HEK293 (cell line): Measurements from ENCODE around the gene SP5.

Source experiments
- CTCF ChIA-PET: fragments of 350-600 bp; formaldehyde crosslinking; extraction: SDS; loops from one replicate; lab custom pipeline; 2021; ENCODE audit warnings: antibody characterized with exemption; lab: Yijun Ruan, JAX
- POLR2A ChIA-PET: fragments of 300-600 bp; formaldehyde crosslinking; extraction: SDS; loops from one replicate; lab custom pipeline; 2020; ENCODE audit warnings: antibody characterized with exemption, inconsistent platforms; lab: Yijun Ruan, JAX
- H3K27ac ChIP-seq: fragments of 200-500 bp; sonication (Bioruptor generic); 2 replicates; pipeline ENCODE4 v1.5.1; 2014; ENCODE audit warnings: low read depth, low read length, control low read depth, inconsistent platforms; ENCODE audit errors: extremely low read depth
- H3K36me3 ChIP-seq, 2 experiments: fragments of 200-500 bp in 1 of 2; sonication (Bioruptor generic) in 1 of 2; 1 replicate in 1 of 2; 2 replicates in 1 of 2; pipeline ENCODE4 v1.5.1; 2014 to 2017; ENCODE audit warnings: inconsistent platforms in 2 of 2, low read length in 2 of 2; ENCODE audit not compliant: control insufficient read depth in 2 of 2, insufficient read depth in 1 of 2
- H3K4me1 ChIP-seq: fragments of 200-500 bp; sonication (Bioruptor generic); 2 replicates; pipeline ENCODE4 v1.5.1; 2014; ENCODE audit warnings: mild to moderate bottlenecking, low read length, inconsistent platforms; ENCODE audit not compliant: control insufficient read depth, insufficient read depth
- H3K4me3 ChIP-seq: 2 replicates; pipeline ENCODE4 v1.5.1; 2011; ENCODE audit warnings: low read depth, mild to moderate bottlenecking, control low read depth, low read length, moderate library complexity
- H3K9me3 ChIP-seq: fragments of 200-500 bp; sonication (Bioruptor generic); 2 replicates; pipeline ENCODE4 v1.5.1; 2014; ENCODE audit warnings: low read depth, low read length, inconsistent platforms; ENCODE audit not compliant: control insufficient read depth, insufficient read depth
- MZF1 ChIP-seq: fragments of 450-650 bp; formaldehyde crosslinking; IDR thresholded peaks from 2 replicates; pipeline ENCODE4 v1.5.1; 2017; ENCODE audit warnings: missing biosample characterization, missing genetic modification characterization, borderline replicate concordance
- SETDB1 ChIP-seq: IDR thresholded peaks from one replicate; pipeline ENCODE4 v1.6.1; 2017; ENCODE audit warnings: mild to moderate bottlenecking, low read length, moderate library complexity, mixed read lengths; ENCODE audit not compliant: insufficient read length
- ZNF155 ChIP-seq: fragments of 450-650 bp; formaldehyde crosslinking; IDR thresholded peaks from 2 replicates; pipeline ENCODE4 v1.5.1; 2016; ENCODE audit warnings: missing biosample characterization, missing genetic modification characterization
- ZNF214 ChIP-seq: fragments of 450-650 bp; formaldehyde crosslinking; IDR thresholded peaks from 2 replicates; pipeline ENCODE4 v1.5.1; 2017; ENCODE audit warnings: missing biosample characterization, mild to moderate bottlenecking, missing genetic modification characterization, borderline replicate concordance
- ZNF335 ChIP-seq: fragments of 450-650 bp; formaldehyde crosslinking; conservative IDR thresholded peaks from 2 replicates; pipeline ENCODE4 v1.5.1; 2016; ENCODE audit warnings: missing biosample characterization, missing genetic modification characterization
- ZNF404 ChIP-seq: fragments of 450-650 bp; formaldehyde crosslinking; IDR thresholded peaks from 2 replicates; pipeline ENCODE4 v1.5.1; 2017; ENCODE audit warnings: missing biosample characterization, missing genetic modification characterization
- ZNF473 ChIP-seq: fragments of 450-650 bp; formaldehyde crosslinking; IDR thresholded peaks from 2 replicates; pipeline ENCODE4 v1.5.1; 2017; ENCODE audit warnings: missing biosample characterization, missing genetic modification characterization
- ZNF548 ChIP-seq: fragments of 450-650 bp; formaldehyde crosslinking; IDR thresholded peaks from 2 replicates; pipeline ENCODE4 v1.5.1; 2016; ENCODE audit warnings: missing biosample characterization, missing genetic modification characterization
- ZNF621 ChIP-seq: fragments of 450-650 bp; formaldehyde crosslinking; IDR thresholded peaks from 2 replicates; pipeline ENCODE4 v1.5.1; 2017; ENCODE audit warnings: missing biosample characterization, missing genetic modification characterization
- ZNF658 ChIP-seq: fragments of 450-650 bp; formaldehyde crosslinking; IDR thresholded peaks from 2 replicates; pipeline ENCODE4; 2016; ENCODE audit warnings: missing biosample characterization, missing genetic modification characterization
- ZNF776 ChIP-seq: fragments of 450-650 bp; formaldehyde crosslinking; IDR thresholded peaks from 2 replicates; pipeline ENCODE4 v1.5.0; 2017; ENCODE audit warnings: missing biosample characterization, missing genetic modification characterization, borderline replicate concordance
- ZNF777 ChIP-seq: fragments of 450-650 bp; formaldehyde crosslinking; IDR thresholded peaks from 2 replicates; pipeline ENCODE4 v1.5.1; 2017; ENCODE audit warnings: missing biosample characterization, missing genetic modification characterization, borderline replicate concordance
- ZNF791 ChIP-seq: fragments of 450-650 bp; formaldehyde crosslinking; IDR thresholded peaks from 2 replicates; pipeline ENCODE4 v1.5.1; 2016; ENCODE audit warnings: missing biosample characterization, missing genetic modification characterization
- TF ChIP-seq, protein P1 (sequence below): fragments of 450-650 bp; formaldehyde crosslinking; IDR thresholded peaks from 2 replicates; pipeline ENCODE4 v1.5.1; 2016; ENCODE audit warnings: missing biosample characterization, missing genetic modification characterization
- TF ChIP-seq, protein P2 (sequence below): fragments of 450-650 bp; formaldehyde crosslinking; IDR thresholded peaks from 2 replicates; pipeline ENCODE4 v1.5.1; 2016; ENCODE audit warnings: missing biosample characterization, missing genetic modification characterization
- TF ChIP-seq, protein P3 (sequence below): fragments of 450-650 bp; formaldehyde crosslinking; IDR thresholded peaks from 2 replicates; pipeline ENCODE4 v1.5.1; 2017; ENCODE audit warnings: missing biosample characterization, missing genetic modification characterization
- TF ChIP-seq, protein P4 (sequence below): fragments of 450-650 bp; formaldehyde crosslinking; conservative IDR thresholded peaks from 2 replicates; pipeline ENCODE4 v1.5.1; 2016; ENCODE audit warnings: low read depth, missing biosample characterization, missing genetic modification characterization

SP5 gene

DNA sequence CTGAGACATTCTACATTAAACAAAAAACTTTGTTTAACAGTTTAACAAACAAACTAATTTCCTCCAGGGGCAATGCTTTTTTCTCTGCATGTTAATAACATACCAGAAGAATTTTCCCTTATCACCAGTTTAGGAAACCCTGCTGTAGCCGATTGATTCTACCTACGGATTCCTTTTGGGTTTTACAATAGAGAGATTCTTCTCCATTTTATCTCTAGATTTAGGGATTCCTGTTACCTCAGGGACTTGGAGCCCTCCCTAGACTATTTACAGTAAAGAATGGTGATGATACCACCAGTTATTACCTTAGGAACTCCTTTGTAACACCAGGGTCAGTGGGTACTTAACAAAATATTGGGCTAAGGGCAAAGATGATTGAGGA lies 49.7 kb downstream of the SP5 start:
- no peaks in the 10 kb centered on the region for H3K36me3 ChIP-seq
- peaks cover 10% of the 10 kb centered on the region for H3K4me1 ChIP-seq
- CTCF ChIA-PET: interaction anchor here (0.5 kb wide), 1 partner anchor 110 kb away, joined by 3 read pairs; no protein-coding TSS in a partner anchor
- H3K27ac ChIP-seq: no peak overlapping the region
- POLR2A ChIA-PET: no interaction called here
- no peaks in the 10 kb centered on the region for H3K9me3 ChIP-seq
- H3K4me3 ChIP-seq: no peak overlapping the region
- TF ChIP-seq ZNF155 (tag by site-specific recombination): no peak
- TF ChIP-seq ZNF658 (tag by site-specific recombination): no peak
- no peak for TF ChIP-seq ZNF621 (tag by site-specific recombination)
- TF ChIP-seq ZNF548: no peak
- TF ChIP-seq, protein P1, sequence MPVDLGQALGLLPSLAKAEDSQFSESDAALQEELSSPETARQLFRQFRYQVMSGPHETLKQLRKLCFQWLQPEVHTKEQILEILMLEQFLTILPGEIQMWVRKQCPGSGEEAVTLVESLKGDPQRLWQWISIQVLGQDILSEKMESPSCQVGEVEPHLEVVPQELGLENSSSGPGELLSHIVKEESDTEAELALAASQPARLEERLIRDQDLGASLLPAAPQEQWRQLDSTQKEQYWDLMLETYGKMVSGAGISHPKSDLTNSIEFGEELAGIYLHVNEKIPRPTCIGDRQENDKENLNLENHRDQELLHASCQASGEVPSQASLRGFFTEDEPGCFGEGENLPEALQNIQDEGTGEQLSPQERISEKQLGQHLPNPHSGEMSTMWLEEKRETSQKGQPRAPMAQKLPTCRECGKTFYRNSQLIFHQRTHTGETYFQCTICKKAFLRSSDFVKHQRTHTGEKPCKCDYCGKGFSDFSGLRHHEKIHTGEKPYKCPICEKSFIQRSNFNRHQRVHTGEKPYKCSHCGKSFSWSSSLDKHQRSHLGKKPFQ: no peak
- no peak for TF ChIP-seq MZF1 (tag by site-specific recombination)
- TF ChIP-seq ZNF404 (tag by site-specific recombination): no peak
- no peak for TF ChIP-seq ZNF791
- no peak for TF ChIP-seq ZNF473 (tag by site-specific recombination)
- TF ChIP-seq, all 188 proteins: peak for 0

DNA sequence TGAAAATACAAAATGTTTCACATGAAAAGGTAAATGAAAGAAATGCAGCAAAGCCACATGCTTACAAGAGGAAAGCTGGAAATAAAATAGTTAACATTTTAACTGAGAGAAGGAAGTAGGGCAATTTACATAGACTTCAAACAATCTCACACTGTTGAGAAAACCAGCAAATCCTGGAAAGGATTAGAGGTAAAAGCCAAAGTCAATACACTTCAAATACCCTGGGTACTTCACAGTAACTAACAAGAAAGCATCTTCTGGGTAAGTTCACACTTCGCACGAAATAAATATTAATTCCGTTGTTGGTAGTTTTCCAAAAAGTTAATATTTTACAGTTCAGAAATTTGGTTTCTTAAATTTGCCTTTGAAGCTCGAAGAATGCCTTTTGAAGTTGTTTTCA lies 51.6 kb downstream of the SP5 start:
- Histone ChIP-seq H3K4me3 (no peak overlapping the region), H3K36me3 (no peaks in the 10 kb centered on the region), H3K4me1 (peaks cover 10% of the 10 kb centered on the region), H3K27ac (no peak overlapping the region), H3K9me3 (no peaks in the 10 kb centered on the region)
- TF ChIP-seq, protein P2, sequence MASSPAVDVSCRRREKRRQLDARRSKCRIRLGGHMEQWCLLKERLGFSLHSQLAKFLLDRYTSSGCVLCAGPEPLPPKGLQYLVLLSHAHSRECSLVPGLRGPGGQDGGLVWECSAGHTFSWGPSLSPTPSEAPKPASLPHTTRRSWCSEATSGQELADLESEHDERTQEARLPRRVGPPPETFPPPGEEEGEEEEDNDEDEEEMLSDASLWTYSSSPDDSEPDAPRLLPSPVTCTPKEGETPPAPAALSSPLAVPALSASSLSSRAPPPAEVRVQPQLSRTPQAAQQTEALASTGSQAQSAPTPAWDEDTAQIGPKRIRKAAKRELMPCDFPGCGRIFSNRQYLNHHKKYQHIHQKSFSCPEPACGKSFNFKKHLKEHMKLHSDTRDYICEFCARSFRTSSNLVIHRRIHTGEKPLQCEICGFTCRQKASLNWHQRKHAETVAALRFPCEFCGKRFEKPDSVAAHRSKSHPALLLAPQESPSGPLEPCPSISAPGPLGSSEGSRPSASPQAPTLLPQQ (tag by site-specific recombination): no peak
- TF ChIP-seq, protein P3, sequence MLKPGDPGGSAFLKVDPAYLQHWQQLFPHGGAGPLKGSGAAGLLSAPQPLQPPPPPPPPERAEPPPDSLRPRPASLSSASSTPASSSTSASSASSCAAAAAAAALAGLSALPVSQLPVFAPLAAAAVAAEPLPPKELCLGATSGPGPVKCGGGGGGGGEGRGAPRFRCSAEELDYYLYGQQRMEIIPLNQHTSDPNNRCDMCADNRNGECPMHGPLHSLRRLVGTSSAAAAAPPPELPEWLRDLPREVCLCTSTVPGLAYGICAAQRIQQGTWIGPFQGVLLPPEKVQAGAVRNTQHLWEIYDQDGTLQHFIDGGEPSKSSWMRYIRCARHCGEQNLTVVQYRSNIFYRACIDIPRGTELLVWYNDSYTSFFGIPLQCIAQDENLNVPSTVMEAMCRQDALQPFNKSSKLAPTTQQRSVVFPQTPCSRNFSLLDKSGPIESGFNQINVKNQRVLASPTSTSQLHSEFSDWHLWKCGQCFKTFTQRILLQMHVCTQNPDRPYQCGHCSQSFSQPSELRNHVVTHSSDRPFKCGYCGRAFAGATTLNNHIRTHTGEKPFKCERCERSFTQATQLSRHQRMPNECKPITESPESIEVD (tag by site-specific recombination): 0 out of 2 replicates have a peak, but pooled peaks have one; percentile 11
- no peak for TF ChIP-seq ZNF777
- TF ChIP-seq SETDB1: no peak
- TF ChIP-seq, protein P4, sequence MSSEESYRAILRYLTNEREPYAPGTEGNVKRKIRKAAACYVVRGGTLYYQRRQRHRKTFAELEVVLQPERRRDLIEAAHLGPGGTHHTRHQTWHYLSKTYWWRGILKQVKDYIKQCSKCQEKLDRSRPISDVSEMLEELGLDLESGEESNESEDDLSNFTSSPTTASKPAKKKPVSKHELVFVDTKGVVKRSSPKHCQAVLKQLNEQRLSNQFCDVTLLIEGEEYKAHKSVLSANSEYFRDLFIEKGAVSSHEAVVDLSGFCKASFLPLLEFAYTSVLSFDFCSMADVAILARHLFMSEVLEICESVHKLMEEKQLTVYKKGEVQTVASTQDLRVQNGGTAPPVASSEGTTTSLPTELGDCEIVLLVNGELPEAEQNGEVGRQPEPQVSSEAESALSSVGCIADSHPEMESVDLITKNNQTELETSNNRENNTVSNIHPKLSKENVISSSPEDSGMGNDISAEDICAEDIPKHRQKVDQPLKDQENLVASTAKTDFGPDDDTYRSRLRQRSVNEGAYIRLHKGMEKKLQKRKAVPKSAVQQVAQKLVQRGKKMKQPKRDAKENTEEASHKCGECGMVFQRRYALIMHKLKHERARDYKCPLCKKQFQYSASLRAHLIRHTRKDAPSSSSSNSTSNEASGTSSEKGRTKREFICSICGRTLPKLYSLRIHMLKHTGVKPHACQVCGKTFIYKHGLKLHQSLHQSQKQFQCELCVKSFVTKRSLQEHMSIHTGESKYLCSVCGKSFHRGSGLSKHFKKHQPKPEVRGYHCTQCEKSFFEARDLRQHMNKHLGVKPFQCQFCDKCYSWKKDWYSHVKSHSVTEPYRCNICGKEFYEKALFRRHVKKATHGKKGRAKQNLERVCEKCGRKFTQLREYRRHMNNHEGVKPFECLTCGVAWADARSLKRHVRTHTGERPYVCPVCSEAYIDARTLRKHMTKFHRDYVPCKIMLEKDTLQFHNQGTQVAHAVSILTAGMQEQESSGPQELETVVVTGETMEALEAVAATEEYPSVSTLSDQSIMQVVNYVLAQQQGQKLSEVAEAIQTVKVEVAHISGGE (tag by site-specific recombination): no peak
- no peak for TF ChIP-seq ZNF335 (tag by site-specific recombination)
- no peak for TF ChIP-seq ZNF776 (tag by site-specific recombination)
- no peak for TF ChIP-seq ZNF214 (tag by site-specific recombination)
- ChIA-PET CTCF (interaction anchor here (0.6 kb wide), 1 partner anchor 358 kb away, joined by 5 read pairs; no protein-coding TSS in a partner anchor), POLR2A (no interaction called here)
